HCT116 (cell line): Measurements from ENCODE around the gene CNDP2.

Experiments
- ATF3 ChIP-seq: IDR thresholded peaks from 2 replicates; pipeline ENCODE4 v1.6.1; 2012
- CTCF ChIP-seq, 3 experiments: fragments of 200-600 bp in 1 of 3; sonication (generic) in 1 of 3; IDR thresholded peaks in 2 of 3; conservative IDR thresholded peaks in 1 of 3; 2 replicates each; pipeline ENCODE4 v1.5.1; 2012 to 2017; ENCODE audit warnings: low read depth in 2 of 3, low read length in 2 of 3, antibody characterized with exemption in 1 of 3, borderline replicate concordance in 1 of 3, control low read depth in 1 of 3, mild to moderate bottlenecking in 1 of 3, mixed read lengths in 1 of 3, mixed run types in 1 of 3, moderate library complexity in 1 of 3; ENCODE audit not compliant: insufficient read depth in 1 of 3
- EGR1 ChIP-seq: IDR thresholded peaks from 2 replicates; pipeline ENCODE4 v1.6.1; 2012; ENCODE audit warnings: low read depth
- ELF1 ChIP-seq: IDR thresholded peaks from 2 replicates; pipeline ENCODE4 v1.6.1; 2012; ENCODE audit warnings: low read depth, borderline replicate concordance
- EZH2 ChIP-seq: fragments of 200-600 bp; sonication (generic); IDR thresholded peaks from 2 replicates; pipeline ENCODE4 v1.6.1; 2017; ENCODE audit warnings: antibody characterized with exemption, mixed run types
- POLR2A ChIP-seq: IDR thresholded peaks from 2 replicates; pipeline ENCODE4 v1.7.0; 2011; ENCODE audit warnings: borderline replicate concordance; ENCODE audit not compliant: insufficient read depth, insufficient read length; ENCODE audit errors: extremely low read depth
- POLR2AphosphoS5 ChIP-seq: IDR thresholded peaks from 2 replicates; pipeline ENCODE4 v1.6.1; 2011; ENCODE audit warnings: mild to moderate bottlenecking, low read depth, low read length, moderate library complexity
- REST ChIP-seq: IDR thresholded peaks from 2 replicates; pipeline ENCODE4 v1.6.1; 2012; ENCODE audit warnings: low read depth
- TCF7L2 ChIP-seq: IDR thresholded peaks from 2 replicates; pipeline ENCODE4 v1.7.0; 2011; ENCODE audit warnings: borderline replicate concordance, inconsistent platforms; ENCODE audit not compliant: insufficient read depth, insufficient read length; ENCODE audit errors: extremely low read depth

DNA sequence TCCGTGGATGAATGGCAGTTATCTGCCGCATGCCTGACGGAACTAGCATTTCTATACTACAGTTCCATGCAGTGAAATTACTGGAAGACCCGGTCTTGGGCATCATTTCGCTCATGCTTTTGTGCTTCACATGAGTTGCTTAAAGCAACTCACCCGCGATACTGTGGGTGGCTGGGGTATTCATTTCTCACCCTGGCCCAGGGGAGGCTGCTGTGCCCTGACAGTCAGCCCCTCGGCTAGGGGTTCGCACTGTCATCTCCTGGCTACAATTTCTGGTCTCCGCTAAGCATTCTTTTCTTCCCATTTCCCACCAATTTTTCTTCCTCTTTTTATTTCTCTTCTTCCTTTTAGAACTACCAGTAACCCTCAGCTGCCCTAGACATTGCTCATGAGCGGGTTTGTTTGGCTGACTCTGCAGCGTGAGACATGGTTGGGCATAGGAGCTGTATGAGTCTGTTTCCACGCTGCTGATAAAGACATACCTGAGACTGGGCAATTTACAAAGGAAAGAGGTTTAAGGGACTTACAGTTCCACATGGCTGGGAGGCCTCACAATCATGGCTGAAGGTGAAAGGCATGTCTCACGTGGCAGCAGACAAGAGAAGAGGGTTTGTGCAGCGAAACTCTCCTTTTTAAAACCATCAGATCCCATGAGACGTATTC is 16.5 kb upstream of the CNDP2 start:
- TF ChIP-seq ATF3: no peak
- no peak for TF ChIP-seq CTCF (IDR thresholded peaks at IDR 0.05 in 2 of 3, conservative IDR thresholded peaks at IDR 0.05 in 1 of 3; ENCODE audit: borderline replicate concordance in 1 of 3, insufficient read depth in 1 of 3, low read depth in 2 of 3, low read length in 2 of 3)
- no peak for TF ChIP-seq TCF7L2
- TF ChIP-seq POLR2AphosphoS5: no peak
- no peak for TF ChIP-seq REST
- no peak for TF ChIP-seq ELF1
- no peak for TF ChIP-seq EZH2
- TF ChIP-seq EGR1: no peak
- no peak for TF ChIP-seq POLR2A
